IMR-90 (cell line): ENCODE data around the gene SKAP1. TPM values are rescaled to one million over a fixed set of nuclear protein-coding genes. Genes with fewer than 3 reads are reported as not detected.

Source experiments
- ATAC-seq: fragments of 200-7000 bp; cut with Tn5 transposase; 2 replicates; pipeline ENCODE4 v1.9.1; 2020; ENCODE audit warnings: low read depth, mild to moderate bottlenecking, moderate library complexity
- BruUV-seq: library from RNA; stranded (reverse); fragments of 400-500 nt; replicated peaks from 2 replicates; lab custom pipeline; 2021; lab: Mats Ljungman, UMichigan
- CTCF ChIA-PET: fragments of 300-600 bp; formaldehyde crosslinking; extraction: SDS; loops from one replicate; lab custom pipeline; 2021; ENCODE audit warnings: antibody characterized with exemption; lab: Yijun Ruan, JAX
- POLR2A ChIA-PET: fragments of 300-600 bp; sonication (Branson Sonifier 250); formaldehyde crosslinking; loops from one replicate; lab custom pipeline; 2022; ENCODE audit warnings: antibody characterized with exemption; ENCODE audit not compliant: unreplicated experiment; lab: Charles Lee
- DNase-seq: peaks from one replicate; pipeline ENCODE4 v3.0.0; 2013
- H2AFZ ChIP-seq: replicated peaks from 2 replicates; pipeline ENCODE3; 2013; ENCODE audit warnings: low read length, mild to moderate bottlenecking; ENCODE audit not compliant: poor library complexity
- H2AK5ac ChIP-seq: 2 replicates; pipeline ENCODE4 v1.6.1; 2013; ENCODE audit warnings: low read depth, low read length, inconsistent platforms
- H2AK9ac ChIP-seq: replicated peaks from 2 replicates; pipeline ENCODE3; 2013; ENCODE audit warnings: mild to moderate bottlenecking, low read depth, low read length, moderate library complexity; ENCODE audit not compliant: poor library complexity
- H2BK120ac ChIP-seq: 2 replicates; pipeline ENCODE4 v1.6.1; 2013; ENCODE audit warnings: low read depth, low read length, inconsistent platforms
- H2BK15ac ChIP-seq: 3 replicates; pipeline ENCODE4 v1.6.1; 2013; ENCODE audit warnings: low read depth, low read length, inconsistent platforms
- H2BK20ac ChIP-seq: 2 replicates; pipeline ENCODE4 v1.6.1; 2013; ENCODE audit warnings: low read depth, mild to moderate bottlenecking, inconsistent platforms, low read length, moderate library complexity
- H2BK5ac ChIP-seq: 2 replicates; pipeline ENCODE4 v1.6.1; 2013; ENCODE audit warnings: mild to moderate bottlenecking, low read depth, low read length, inconsistent platforms; ENCODE audit not compliant: poor library complexity, severe bottlenecking
- H3K14ac ChIP-seq: replicated peaks from 2 replicates; pipeline ENCODE4 v1.6.1; 2013; ENCODE audit warnings: low read depth, low read length, inconsistent platforms
- H3K18ac ChIP-seq: 2 replicates; pipeline ENCODE4 v1.6.1; 2013; ENCODE audit warnings: low read depth, low read length, control low read depth
- H3K23ac ChIP-seq: 2 replicates; pipeline ENCODE4 v1.6.1; 2013; ENCODE audit warnings: low read depth, low read length, inconsistent platforms
- H3K27ac ChIP-seq: 2 replicates; pipeline ENCODE4 v1.5.1; 2013; ENCODE audit warnings: mild to moderate bottlenecking, control low read depth, low read length; ENCODE audit not compliant: insufficient read depth
- H3K27me3 ChIP-seq: 2 replicates; pipeline ENCODE4 v1.6.1; 2013; ENCODE audit warnings: low read length; ENCODE audit not compliant: control insufficient read depth, insufficient read depth
- H3K36me3 ChIP-seq: 2 replicates; pipeline ENCODE4 v1.6.1; 2013; ENCODE audit warnings: low read length, mixed read lengths; ENCODE audit not compliant: control insufficient read depth, insufficient read depth
- H3K4ac ChIP-seq: 2 replicates; pipeline ENCODE4 v1.6.1; 2013; ENCODE audit warnings: low read depth, low read length, inconsistent platforms
- H3K4me1 ChIP-seq: 2 replicates; pipeline ENCODE4 v1.6.1; 2013; ENCODE audit warnings: low read length, mixed read lengths; ENCODE audit not compliant: control insufficient read depth, insufficient read depth
- H3K4me2 ChIP-seq: 2 replicates; pipeline ENCODE4 v1.6.1; 2013; ENCODE audit warnings: low read depth, mild to moderate bottlenecking, control low read depth, low read length, moderate library complexity
- H3K4me3 ChIP-seq: 2 replicates; pipeline ENCODE4 v1.5.1; 2013; ENCODE audit warnings: low read depth, mild to moderate bottlenecking, control low read depth, low read length, moderate library complexity; ENCODE audit not compliant: insufficient read depth
- H3K56ac ChIP-seq: 2 replicates; pipeline ENCODE4 v1.6.1; 2013; ENCODE audit warnings: low read length, inconsistent platforms; ENCODE audit not compliant: insufficient read depth; ENCODE audit errors: extremely low read depth
- H3K79me1 ChIP-seq, 2 experiments: 2 replicates each; pipeline ENCODE4 v1.6.1; 2013; ENCODE audit warnings: low read length in 2 of 2, inconsistent platforms in 1 of 2, low read depth in 1 of 2
- H3K9ac ChIP-seq: 2 replicates; pipeline ENCODE4 v1.6.1; 2013; ENCODE audit warnings: low read depth, low read length, control low read depth
- H3K9me1 ChIP-seq: 2 replicates; pipeline ENCODE4 v1.6.1; 2013; ENCODE audit warnings: low read length, inconsistent platforms; ENCODE audit not compliant: insufficient read depth
- H3K9me3 ChIP-seq: 2 replicates; pipeline ENCODE4 v1.6.1; 2013; ENCODE audit warnings: low read length; ENCODE audit not compliant: control insufficient read depth, insufficient read depth
- H4K20me1 ChIP-seq: 2 replicates; pipeline ENCODE4 v1.6.1; 2013; ENCODE audit warnings: low read length, inconsistent platforms; ENCODE audit not compliant: insufficient read depth
- H4K5ac ChIP-seq: 2 replicates; pipeline ENCODE4 v1.6.1; 2013; ENCODE audit warnings: mild to moderate bottlenecking, low read depth, low read length, control low read depth
- H4K8ac ChIP-seq, 2 experiments: 2 replicates each; pipeline ENCODE4 v1.6.1; 2013; ENCODE audit warnings: low read depth in 2 of 2, low read length in 2 of 2, control low read depth in 1 of 2, inconsistent platforms in 1 of 2
- H4K91ac ChIP-seq: 2 replicates; pipeline ENCODE4 v1.6.1; 2013; ENCODE audit warnings: low read depth, low read length, inconsistent platforms; ENCODE audit not compliant: insufficient read depth
- BHLHE40 ChIP-seq: fragments of 150-350 bp; IDR thresholded peaks from 2 replicates; pipeline ENCODE4 v1.6.1; 2016; ENCODE audit warnings: mild to moderate bottlenecking, low read depth, low read length
- CEBPB ChIP-seq: IDR thresholded peaks from 2 replicates; pipeline ENCODE4 v1.6.1; 2012; ENCODE audit warnings: low read depth, low read length, improper control_type of control experiment
- CHD1 ChIP-seq: IDR thresholded peaks from 2 replicates; pipeline ENCODE4 v1.6.1; 2012; ENCODE audit warnings: low read depth, low read length, improper control_type of control experiment
- CTCF ChIP-seq: conservative IDR thresholded peaks from 2 replicates; pipeline ENCODE4 v1.5.1; 2012; ENCODE audit warnings: mild to moderate bottlenecking, low read depth, low read length, improper control_type of control experiment
- MXI1 ChIP-seq: IDR thresholded peaks from 2 replicates; pipeline ENCODE4 v1.6.1; 2012; ENCODE audit warnings: low read depth, mild to moderate bottlenecking, low read length, moderate library complexity, borderline replicate concordance
- POLR2A ChIP-seq: IDR thresholded peaks from 2 replicates; pipeline ENCODE4 v1.6.1; 2012; ENCODE audit warnings: mild to moderate bottlenecking, low read depth, low read length
- RAD21 ChIP-seq: IDR thresholded peaks from 2 replicates; pipeline ENCODE4 v1.6.1; 2012; ENCODE audit warnings: low read length, improper control_type of control experiment
- RCOR1 ChIP-seq: IDR thresholded peaks from 2 replicates; pipeline ENCODE4 v1.6.1; 2012; ENCODE audit warnings: mild to moderate bottlenecking, low read length, improper control_type of control experiment; ENCODE audit not compliant: insufficient replicate concordance
- RFX5 ChIP-seq: IDR thresholded peaks from 2 replicates; pipeline ENCODE4 v1.8.0; 2012; ENCODE audit warnings: low read depth, mild to moderate bottlenecking, low read length, moderate library complexity
- SMC3 ChIP-seq: fragments of 150-350 bp; IDR thresholded peaks from 2 replicates; pipeline ENCODE4 v1.6.1; 2016; ENCODE audit warnings: low read depth, mild to moderate bottlenecking, antibody characterized with exemption, low read length, moderate library complexity
- USF2 ChIP-seq: fragments of 150-350 bp; IDR thresholded peaks from 2 replicates; pipeline ENCODE4 v1.6.1; 2017; ENCODE audit warnings: mild to moderate bottlenecking, antibody characterized with exemption, low read length, low read depth
- WGBS, 2 experiments: methylation state at CpG; one replicate each; pipeline versions ENCODE4 v1.1.5 to v1.1.7; 2013; ENCODE audit warnings: missing lambda C conversion rate in 2 of 2; ENCODE audit not compliant: insufficient read length in 1 of 2; ENCODE audit errors: extremely low coverage in 2 of 2; 5-methylcytosine and 5-hydroxymethylcytosine counted together
- dilution Hi-C: fragments of 300-500 bp; cut with HindIII; formaldehyde crosslinking; loops from one replicate; pipeline ENCODE4 v1.14.3; 2018; ENCODE audit warnings: low sequenced_read_pairs; ENCODE audit not compliant: unreplicated experiment
- in situ Hi-C: fragments of 300-500 bp; cut with MboI; formaldehyde crosslinking; loops from 3 replicates; pipeline ENCODE4 v1.14.3; 2019; ENCODE audit warnings: low sequenced_read_pairs, inconsistent platforms, mixed read lengths
- intact Hi-C: fragments of 100-400 bp; cut with micrococcal nuclease; formaldehyde crosslinking; loops from 2 replicates; pipeline ENCODE4 v1.10.0; 2022
- polyA plus RNA-seq, 3 experiments: library from polyadenylated mRNA; depleted of rRNA; stranded (reverse); fragments of >200 nt; gene quantifications; 2 replicates each; pipeline ENCODE4 v1.2.3, GENCODE V29; 2012; ENCODE audit warnings: low replicate concordance in 1 of 3
- total RNA-seq: library from RNA; depleted of rRNA; stranded (reverse); fragments of >200 nt; gene quantifications from 2 replicates; pipeline ENCODE4 v1.2.3, GENCODE V29; 2012

The SKAP1 gene
- total and polyA plus RNA-seq, 2 of the 4 experiments (the other 2 are of a cell fraction) = not detected

GRCh38 chr17:48219617-48220016 is 210.4 kb downstream of the SKAP1 start:
- no peak overlapping the region for H3K4me3 ChIP-seq
- DNase-seq (no peak), ATAC-seq (no peak)
- no peak overlapping the region for H3K23ac ChIP-seq
- no peak overlapping the region for H4K5ac ChIP-seq
- H3K4ac ChIP-seq = no peak overlapping the region
- in situ Hi-C loops = no loop called here
- POLR2A ChIA-PET = no interaction called here
- H2BK120ac ChIP-seq = no peak overlapping the region
- H3K14ac ChIP-seq = no peak overlapping the region
- no peaks in the 10 kb centered on the region for H4K20me1 ChIP-seq
- no peaks in the 10 kb centered on the region for H3K79me1 ChIP-seq
- H3K4me1 ChIP-seq = no peaks in the 10 kb centered on the region
- dilution Hi-C loops = no loop called here
- H3K36me3 ChIP-seq = no peaks in the 10 kb centered on the region
- no peak overlapping the region for H2BK5ac ChIP-seq
- no TSS peak for BruUV-seq
- H4K8ac ChIP-seq = no peak overlapping the region
- H3K9me3 ChIP-seq = no peaks in the 10 kb centered on the region
- no peak overlapping the region for H2BK15ac ChIP-seq
- peaks cover 41% of the 10 kb centered on the region for H3K27me3 ChIP-seq
- no peak overlapping the region for H3K27ac ChIP-seq
- H2AK5ac ChIP-seq = no peak overlapping the region
- H2AFZ ChIP-seq = no peak overlapping the region
- TF ChIP-seq USF2 = no peak
- TF ChIP-seq RFX5 = no peak
- no peak for TF ChIP-seq MXI1
- no peak for TF ChIP-seq RCOR1
- TF ChIP-seq POLR2A = no peak
- no peak for TF ChIP-seq SMC3
- no peak for TF ChIP-seq CEBPB
- TF ChIP-seq CTCF = no peak
- TF ChIP-seq BHLHE40 = no peak
- no peak for TF ChIP-seq RAD21
- TF ChIP-seq CHD1 = no peak
- H3K56ac ChIP-seq = no peak overlapping the region
- intact Hi-C loops = no loop called here
- WGBS, 2 experiments = no CpG with 5 or more reads among the region's 1 CpG
- no peak overlapping the region for H2AK9ac ChIP-seq
- no peak overlapping the region for H3K18ac ChIP-seq
- H2BK20ac ChIP-seq = no peak overlapping the region
- no peak overlapping the region for H3K4me2 ChIP-seq
- H3K9me1 ChIP-seq = no peaks in the 10 kb centered on the region
- no peak overlapping the region for H4K91ac ChIP-seq
- no peak overlapping the region for H3K9ac ChIP-seq
- CTCF ChIA-PET = no interaction called here
